Nephron progenitor cell (in vitro differentiated cells): ENCODE data around the gene GALNT18.

Source experiments
- DNase-seq: peaks from one replicate; pipeline ENCODE4 v3.0.0; 2021
- H3K27ac Mint-ChIP-seq: 2 replicates; pipeline ENCODE4 v1.8.0; 2021; ENCODE audit warnings: mild to moderate bottlenecking, moderate library complexity, mixed read lengths
- H3K27me3 Mint-ChIP-seq: 2 replicates; pipeline ENCODE4 v1.8.0; 2021; ENCODE audit warnings: mild to moderate bottlenecking, low read depth, mixed read lengths; ENCODE audit not compliant: poor library complexity
- H3K36me3 Mint-ChIP-seq: 2 replicates; pipeline ENCODE4 v1.8.0; 2021; ENCODE audit warnings: low read depth, mixed read lengths
- H3K4me1 Mint-ChIP-seq: 2 replicates; pipeline ENCODE4 v1.8.0; 2021; ENCODE audit warnings: mixed read lengths
- H3K4me3 Mint-ChIP-seq: 2 replicates; pipeline ENCODE4 v1.8.0; 2021; ENCODE audit warnings: mild to moderate bottlenecking, moderate library complexity, mixed read lengths
- H3K9me3 Mint-ChIP-seq: 2 replicates; pipeline ENCODE4 v1.8.0; 2021; ENCODE audit warnings: mild to moderate bottlenecking, moderate library complexity, mixed read lengths
- TF ChIP-seq, protein P1 (sequence below): fragments of 200-600 bp; sonication (generic); IDR thresholded peaks from 2 replicates; pipeline ENCODE4 v1.5.0; 2021; ENCODE audit warnings: antibody characterized with exemption

Gene GALNT18

GRCh38 chr11:11512929-11513328 lies 108.9 kb downstream of the GALNT18 start:
- Mint-ChIP-seq H3K36me3 (no peaks in the 10 kb centered on the region), H3K27me3 (peaks cover 6% of the 10 kb centered on the region), H3K27ac (no peak overlapping the region), H3K4me3 (no peak overlapping the region), H3K4me1 (peaks cover 44% of the 10 kb centered on the region), H3K9me3 (no peaks in the 10 kb centered on the region)
- TF ChIP-seq, protein P1, sequence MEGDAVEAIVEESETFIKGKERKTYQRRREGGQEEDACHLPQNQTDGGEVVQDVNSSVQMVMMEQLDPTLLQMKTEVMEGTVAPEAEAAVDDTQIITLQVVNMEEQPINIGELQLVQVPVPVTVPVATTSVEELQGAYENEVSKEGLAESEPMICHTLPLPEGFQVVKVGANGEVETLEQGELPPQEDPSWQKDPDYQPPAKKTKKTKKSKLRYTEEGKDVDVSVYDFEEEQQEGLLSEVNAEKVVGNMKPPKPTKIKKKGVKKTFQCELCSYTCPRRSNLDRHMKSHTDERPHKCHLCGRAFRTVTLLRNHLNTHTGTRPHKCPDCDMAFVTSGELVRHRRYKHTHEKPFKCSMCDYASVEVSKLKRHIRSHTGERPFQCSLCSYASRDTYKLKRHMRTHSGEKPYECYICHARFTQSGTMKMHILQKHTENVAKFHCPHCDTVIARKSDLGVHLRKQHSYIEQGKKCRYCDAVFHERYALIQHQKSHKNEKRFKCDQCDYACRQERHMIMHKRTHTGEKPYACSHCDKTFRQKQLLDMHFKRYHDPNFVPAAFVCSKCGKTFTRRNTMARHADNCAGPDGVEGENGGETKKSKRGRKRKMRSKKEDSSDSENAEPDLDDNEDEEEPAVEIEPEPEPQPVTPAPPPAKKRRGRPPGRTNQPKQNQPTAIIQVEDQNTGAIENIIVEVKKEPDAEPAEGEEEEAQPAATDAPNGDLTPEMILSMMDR: no peak
- no peak for DNase-seq

- peaks cover 44% of the 10 kb centered on the region for H3K4me1 Mint-ChIP-seq
- no peaks in the 10 kb centered on the region for H3K9me3 Mint-ChIP-seq
- no peak overlapping the region for H3K4me3 Mint-ChIP-seq
- DNase-seq: no peak
- H3K36me3 Mint-ChIP-seq: no peaks in the 10 kb centered on the region
- no peak overlapping the region for H3K27ac Mint-ChIP-seq
- TF ChIP-seq, protein P1: no peak
- H3K27me3 Mint-ChIP-seq: peaks cover 7% of the 10 kb centered on the region
These were observed 109.3 kb downstream of the GALNT18 start for GRCh38 chr11:11512502-11512901.

DNA sequence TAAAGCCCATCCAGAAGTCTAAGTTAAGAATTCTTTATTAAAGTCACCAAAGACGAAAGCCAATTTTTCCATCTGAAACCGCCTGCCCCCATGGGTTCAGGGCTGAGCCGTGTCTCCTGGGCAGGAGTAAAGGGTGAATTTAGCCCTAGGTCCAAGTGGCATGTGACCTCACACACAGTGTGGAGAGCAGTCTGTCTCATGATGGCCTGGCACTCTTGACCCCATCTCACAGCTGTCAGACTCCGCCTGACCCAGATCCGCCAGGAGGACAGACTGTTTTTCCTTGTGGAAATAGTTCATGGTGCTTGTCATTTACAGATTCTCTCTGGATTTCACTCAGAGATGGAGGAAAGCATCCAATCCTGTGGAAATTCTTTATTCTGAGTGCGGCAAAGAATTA lies 109.7 kb downstream of the GALNT18 start:
- peaks cover 11% of the 10 kb centered on the region for H3K27me3 Mint-ChIP-seq
- H3K4me3 Mint-ChIP-seq: no peak overlapping the region
- DNase-seq: no peak
- TF ChIP-seq, protein P1: no peak
- no peaks in the 10 kb centered on the region for H3K36me3 Mint-ChIP-seq
- H3K4me1 Mint-ChIP-seq: peaks cover 44% of the 10 kb centered on the region
- H3K9me3 Mint-ChIP-seq: no peaks in the 10 kb centered on the region
- no peak overlapping the region for H3K27ac Mint-ChIP-seq

DNA sequence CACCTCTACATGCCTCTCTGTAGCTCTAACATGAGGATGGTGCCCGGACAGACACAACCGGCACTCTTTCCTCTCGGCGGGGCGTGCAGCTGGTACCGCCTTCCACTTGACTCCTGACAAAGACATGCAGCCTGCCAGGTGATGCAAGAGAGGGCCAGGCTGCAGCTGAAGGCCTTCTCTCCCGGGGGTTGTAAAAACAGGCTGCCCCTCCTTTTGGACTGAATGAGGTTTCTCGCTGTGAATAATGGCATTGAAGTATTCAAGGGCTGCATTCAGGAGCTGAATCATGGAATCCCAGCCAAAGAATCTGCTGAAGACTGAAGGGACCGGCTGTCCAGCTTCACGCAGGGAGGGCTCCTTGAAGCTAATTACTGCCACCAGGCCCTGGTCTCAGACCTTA lies 110.9 kb downstream of the GALNT18 start:
- DNase-seq: peak; percentile 15
- Mint-ChIP-seq H3K4me3 (no peak overlapping the region), H3K27ac (peak overlapping the region; percentile 39), H3K4me1 (peaks cover 44% of the 10 kb centered on the region), H3K27me3 (peaks cover 16% of the 10 kb centered on the region), H3K36me3 (no peaks in the 10 kb centered on the region), H3K9me3 (no peaks in the 10 kb centered on the region)
- TF ChIP-seq, protein P1: no peak

- peak overlapping the region; percentile 26 for H3K27ac Mint-ChIP-seq
- no peaks in the 10 kb centered on the region for H3K9me3 Mint-ChIP-seq
- no peak for DNase-seq
- H3K27me3 Mint-ChIP-seq: peaks cover 20% of the 10 kb centered on the region
- H3K36me3 Mint-ChIP-seq: no peaks in the 10 kb centered on the region
- peaks cover 18% of the 10 kb centered on the region for H3K4me1 Mint-ChIP-seq
- TF ChIP-seq, protein P1: no peak
- no peak overlapping the region for H3K4me3 Mint-ChIP-seq
These were observed 116.1 kb downstream of the GALNT18 start for GRCh38 chr11:11505692-11506091.

- H3K4me1 Mint-ChIP-seq: peaks cover 18% of the 10 kb centered on the region
- DNase-seq: no peak
- H3K36me3 Mint-ChIP-seq: no peaks in the 10 kb centered on the region
- TF ChIP-seq, protein P1: no peak
- no peak overlapping the region for H3K4me3 Mint-ChIP-seq
- H3K9me3 Mint-ChIP-seq: no peaks in the 10 kb centered on the region
- H3K27ac Mint-ChIP-seq: no peak overlapping the region
- peaks cover 20% of the 10 kb centered on the region for H3K27me3 Mint-ChIP-seq
These were observed 116.6 kb downstream of the GALNT18 start for GRCh38 chr11:11505190-11505589.
